ENCODE data around the gene LRRFIP1. TPM values are rescaled to one million over a fixed set of nuclear protein-coding genes. Genes with fewer than 3 reads are reported as not detected.
A peak's percentile ranks its signal among the peaks of the same experiment; 100 is the strongest.
"Not testable (repeated sequence)": the region's sequence is repeated elsewhere in the genome, so short reads cannot be mapped to it uniquely, and the experiment has no call there.

LRRFIP1 gene
- total RNA-seq, 1 experiment from 2014 or later = 57.7 TPM

DNA sequence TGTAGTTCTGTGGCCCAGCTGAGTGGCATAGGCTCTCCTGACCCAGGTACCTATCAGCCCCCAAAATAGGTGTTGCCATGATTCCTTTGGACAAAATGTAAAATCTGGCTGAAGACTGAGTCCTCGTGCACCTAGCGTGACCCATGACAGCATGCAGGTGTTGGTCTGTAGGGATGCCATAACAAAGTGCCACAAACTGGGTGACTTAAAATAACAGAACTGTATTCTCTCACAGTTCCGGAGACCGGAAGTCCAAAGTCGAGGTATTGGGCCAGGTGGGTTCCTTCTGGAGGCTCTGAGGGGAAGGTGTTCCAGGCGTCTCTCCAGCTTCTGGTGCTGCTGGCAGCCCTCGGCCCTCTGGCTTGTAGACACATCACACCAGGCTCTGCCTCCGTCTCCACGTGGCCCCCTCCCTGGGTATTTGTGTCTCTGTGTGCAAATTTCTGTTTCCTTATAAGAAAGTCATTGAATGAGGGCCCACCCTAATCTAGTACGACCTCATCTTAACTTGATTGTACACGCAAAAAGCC is 34.5 kb downstream of the LRRFIP1 start:
- no peak for DNase-seq (ENCODE audit: low read depth)

DNA sequence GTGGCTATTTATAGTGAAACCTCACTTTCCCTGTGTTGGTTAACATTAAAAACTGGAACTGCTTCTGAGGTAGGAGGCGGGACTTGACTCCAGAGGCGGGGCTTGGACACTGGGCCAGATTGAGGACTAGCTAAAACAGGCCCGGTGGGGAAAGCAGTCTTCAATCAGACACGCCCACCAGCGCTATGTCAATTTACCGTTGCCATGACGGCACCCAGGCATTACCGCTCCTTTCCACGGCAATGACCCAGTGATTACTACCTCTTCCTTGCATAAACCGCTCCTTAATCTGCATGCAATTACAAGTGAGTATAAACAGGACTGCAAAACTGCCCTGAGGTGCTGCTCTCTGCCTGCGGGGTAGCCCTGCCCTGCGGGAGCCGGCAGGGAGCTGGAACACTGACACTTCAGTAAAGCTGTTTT is 35.3 kb downstream of the LRRFIP1 start:
- DNase-seq (ENCODE audit: low read depth) = peak; percentile 90

DNA sequence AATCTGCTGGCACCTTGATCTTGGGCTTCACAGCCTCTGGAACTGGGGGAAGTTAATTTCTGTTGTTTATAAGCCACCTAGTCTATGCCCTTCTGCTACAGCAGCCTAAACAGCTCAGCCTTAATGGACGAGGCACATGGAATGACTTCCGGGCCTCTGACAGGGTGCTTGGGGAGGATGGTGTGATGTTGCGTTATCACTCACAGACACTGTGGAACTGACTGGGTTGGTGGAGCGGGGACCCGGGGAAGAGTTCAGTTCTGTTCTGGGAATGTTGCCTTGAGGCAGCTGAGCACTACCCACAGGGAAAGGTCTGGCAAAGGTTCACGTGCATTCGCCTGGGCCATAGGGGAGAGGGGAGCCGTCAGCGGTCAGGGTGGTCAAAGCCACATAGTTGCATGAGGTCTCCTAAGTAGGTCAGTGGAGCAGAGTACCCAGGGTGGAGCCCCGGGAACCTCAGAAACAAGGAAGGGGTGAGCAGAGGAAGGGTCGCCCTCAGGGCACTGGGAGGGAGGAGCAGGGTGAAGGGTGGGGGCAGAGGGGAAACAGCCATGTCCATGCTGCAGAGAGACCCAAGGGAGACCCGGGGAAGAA is 36.2 kb downstream of the LRRFIP1 start:
- DNase-seq (ENCODE audit: low read depth) = no peak

DNA sequence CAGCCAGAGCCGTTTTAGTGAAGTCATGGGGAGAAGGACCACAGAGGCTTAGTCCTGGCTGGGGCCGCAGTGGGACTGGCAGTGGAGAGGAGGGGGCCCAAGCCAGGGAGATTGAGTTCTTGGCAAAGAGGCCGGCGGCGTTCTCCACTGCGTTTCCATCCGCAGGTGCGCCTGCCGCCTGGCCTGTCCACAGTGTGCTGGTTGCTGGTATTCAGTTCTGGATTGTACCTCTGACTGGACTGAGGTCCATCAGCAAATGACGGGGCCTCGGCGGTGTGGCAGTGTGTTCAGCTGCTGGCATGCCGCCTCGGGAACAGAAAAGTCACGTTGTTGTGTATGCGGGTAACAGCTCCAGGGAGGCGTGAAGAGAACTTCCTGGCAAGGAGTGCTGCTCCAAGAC is 36.8 kb downstream of the LRRFIP1 start:
- DNase-seq (ENCODE audit: low read depth) = no peak

DNA sequence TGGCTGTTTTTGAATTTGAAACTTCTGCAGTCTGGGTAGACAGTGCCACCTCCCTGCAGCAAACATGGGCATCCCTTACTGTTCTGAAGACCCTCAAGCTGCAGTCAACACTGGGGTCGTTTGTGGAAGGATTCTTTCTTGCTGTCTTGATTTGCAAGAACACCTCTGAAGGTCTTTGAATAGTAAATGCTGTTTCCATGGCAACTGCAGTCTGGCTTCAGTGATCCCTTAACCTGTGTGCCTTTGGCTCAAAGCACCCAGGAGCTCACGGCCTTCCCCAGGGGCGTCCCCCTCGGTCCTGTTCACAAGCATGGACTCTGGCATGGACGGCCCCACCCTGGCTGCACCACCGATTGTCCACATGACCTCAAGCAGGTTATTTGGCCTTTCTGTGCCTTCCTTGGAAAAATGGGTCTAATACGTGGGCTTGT is 38.3 kb downstream of the LRRFIP1 start:
- no peak for DNase-seq (ENCODE audit: low read depth)

DNA sequence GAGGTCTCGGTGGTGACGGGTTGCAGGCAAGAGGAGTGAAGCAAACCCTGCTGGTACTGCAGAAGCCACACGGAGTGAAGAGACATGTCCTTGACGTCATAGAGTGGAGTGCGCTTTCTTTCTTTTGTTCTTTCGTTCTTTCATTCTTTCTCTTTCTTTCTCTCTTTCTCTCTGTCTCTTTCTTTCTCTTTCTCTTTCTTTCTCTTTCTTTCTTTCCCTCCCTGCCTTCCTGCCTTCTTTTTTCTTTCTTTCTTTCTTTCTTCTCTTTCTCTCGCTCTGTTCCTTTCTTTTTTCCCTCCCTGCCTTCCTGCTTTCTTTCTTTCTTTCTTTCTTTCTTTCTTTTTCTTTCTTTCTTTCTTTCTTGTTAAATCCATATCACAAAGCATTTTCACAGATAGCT is 39.2 kb downstream of the LRRFIP1 start:
- no peak for DNase-seq (ENCODE audit: low read depth)

DNA sequence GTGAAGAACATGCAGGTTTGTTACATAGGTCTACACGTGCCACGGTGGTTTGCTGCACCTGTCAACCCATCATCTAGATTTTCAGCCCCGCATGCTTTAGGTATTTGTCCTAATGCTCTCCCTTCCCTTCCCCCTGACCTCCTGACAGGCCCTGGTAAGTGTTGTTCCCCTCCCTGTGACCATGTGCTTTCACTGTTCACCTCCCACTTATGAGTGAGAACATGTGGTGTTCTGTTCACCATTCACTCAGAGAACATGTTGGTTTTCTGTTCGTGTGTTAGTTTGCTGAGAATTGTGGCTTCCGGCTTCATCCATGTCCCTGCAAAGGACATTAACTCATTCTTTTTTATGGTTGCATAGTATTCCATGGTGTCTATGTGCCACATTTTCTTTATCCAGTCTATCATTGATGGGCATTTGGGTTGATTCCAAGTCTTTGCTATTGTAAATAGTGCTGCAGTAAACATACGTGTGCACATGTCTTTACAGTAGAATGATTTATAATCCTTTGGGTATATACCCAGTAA is 39.7 kb downstream of the LRRFIP1 start:
- DNase-seq (ENCODE audit: low read depth) = not testable (repeated sequence)

DNA sequence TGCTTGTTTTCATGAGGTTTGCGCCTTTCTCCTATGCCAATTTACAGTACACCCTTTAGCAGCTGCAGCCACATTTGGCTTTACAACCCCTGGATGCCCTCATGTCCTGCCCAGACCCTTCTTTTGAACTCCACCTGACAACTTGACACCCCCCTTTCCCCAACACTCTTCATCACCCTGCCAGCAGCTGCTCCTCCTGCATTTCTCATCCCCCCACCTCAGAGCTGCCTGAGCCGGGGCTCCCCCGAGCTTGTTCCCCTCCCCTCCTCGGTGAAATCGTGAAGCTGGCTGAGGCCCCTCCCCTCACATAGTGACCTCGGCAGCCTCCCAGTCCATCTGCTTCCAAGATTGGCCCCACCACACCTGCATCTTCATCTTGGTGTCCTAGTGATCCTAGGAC is 40.5 kb downstream of the LRRFIP1 start:
- no peak for DNase-seq (ENCODE audit: low read depth)

DNA sequence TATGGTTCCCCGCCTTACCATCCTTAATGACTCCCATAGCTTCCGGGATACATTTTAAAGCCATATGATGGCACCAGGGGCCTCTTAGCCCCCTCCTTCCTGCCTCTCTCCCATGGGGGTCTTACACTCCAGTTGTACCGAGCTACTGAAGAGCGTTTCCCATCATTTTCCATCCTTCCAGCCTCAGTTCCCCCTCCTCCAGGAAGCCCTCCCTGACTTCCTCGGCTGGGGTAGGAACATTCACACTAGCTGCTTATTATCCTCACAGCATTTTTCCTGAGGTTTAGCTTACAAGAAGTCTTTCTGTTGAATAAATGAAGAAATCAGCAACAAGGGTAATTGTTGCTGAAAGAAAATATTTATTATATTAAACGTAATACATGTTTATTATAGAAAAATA is 41.1 kb downstream of the LRRFIP1 start:
- no peak for DNase-seq (ENCODE audit: low read depth)

DNA sequence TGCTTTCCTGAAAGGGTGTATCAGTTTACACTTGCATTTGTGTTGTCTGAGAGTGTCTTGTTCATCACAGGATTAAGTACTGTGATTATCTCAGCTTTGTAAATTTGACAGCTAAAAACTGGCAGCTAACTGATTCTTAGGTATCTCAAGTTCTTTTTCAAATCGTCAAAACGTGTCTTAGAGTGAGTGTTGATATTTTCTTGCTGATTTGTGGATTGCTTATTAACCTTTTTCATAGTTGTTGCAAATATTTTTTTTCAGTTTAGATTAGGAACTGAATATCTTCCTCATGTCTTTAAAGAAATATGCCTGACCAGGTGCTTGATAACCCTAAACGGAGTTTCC is 41.9 kb downstream of the LRRFIP1 start:
- DNase-seq (ENCODE audit: low read depth) = no peak

DNA sequence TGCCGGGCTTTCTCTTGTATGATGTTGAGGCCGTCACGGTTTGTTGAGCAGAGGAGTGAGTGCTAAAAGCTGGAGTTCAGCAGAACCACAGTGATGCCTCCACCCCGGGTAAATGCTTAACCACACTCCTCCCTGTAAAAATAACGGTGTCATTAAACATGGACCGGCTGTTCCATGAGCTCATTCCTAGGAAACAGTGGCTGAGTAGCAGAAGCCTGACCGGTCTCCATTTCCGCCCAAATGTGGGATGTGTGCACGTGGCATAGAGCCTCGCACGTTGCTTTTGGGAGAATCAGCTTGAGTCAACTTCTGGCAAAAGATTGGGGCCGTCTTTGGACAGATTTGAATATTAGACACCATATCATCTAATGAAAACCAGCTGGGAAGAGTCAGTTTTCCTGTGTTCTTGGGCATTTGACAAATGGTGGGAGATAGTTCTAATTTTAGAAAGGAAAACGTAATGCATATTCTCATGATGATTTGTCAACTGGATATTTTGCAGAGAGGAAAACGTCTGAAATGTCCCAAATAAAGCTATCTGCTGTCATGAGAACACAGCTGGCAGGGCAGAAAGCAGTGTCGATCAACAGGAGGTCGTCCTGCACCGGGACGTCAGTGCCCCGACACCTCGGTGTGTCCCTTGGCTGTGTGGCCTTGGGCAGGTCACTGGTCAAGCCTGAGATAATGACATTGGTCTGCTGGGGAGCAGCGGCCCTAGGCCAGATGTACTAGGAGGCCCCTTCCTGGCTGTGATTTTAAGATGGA is 42.4 kb downstream of the LRRFIP1 start:
- DNase-seq (ENCODE audit: low read depth) = peak; percentile 100

DNA sequence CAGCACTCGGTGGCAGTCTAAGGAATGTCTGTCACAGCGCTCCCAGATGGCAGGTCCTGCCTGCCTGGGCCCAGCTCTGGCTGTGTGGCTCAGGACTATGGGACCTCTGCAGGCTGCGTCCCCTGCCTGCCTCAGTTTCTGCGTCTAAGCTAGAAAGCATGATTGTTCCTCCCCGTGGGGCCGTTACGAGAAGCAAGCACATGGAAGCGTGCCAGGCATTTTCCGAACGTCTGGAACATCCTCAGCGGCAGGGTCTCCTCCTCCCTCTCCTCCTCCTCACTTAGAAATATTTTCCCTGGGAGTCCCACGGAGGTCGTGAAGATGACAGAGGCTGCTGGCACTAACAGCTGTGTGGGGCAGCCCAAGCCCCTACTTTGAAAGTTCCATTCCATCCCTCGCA is 43.3 kb downstream of the LRRFIP1 start:
- DNase-seq (ENCODE audit: low read depth) = no peak

DNA sequence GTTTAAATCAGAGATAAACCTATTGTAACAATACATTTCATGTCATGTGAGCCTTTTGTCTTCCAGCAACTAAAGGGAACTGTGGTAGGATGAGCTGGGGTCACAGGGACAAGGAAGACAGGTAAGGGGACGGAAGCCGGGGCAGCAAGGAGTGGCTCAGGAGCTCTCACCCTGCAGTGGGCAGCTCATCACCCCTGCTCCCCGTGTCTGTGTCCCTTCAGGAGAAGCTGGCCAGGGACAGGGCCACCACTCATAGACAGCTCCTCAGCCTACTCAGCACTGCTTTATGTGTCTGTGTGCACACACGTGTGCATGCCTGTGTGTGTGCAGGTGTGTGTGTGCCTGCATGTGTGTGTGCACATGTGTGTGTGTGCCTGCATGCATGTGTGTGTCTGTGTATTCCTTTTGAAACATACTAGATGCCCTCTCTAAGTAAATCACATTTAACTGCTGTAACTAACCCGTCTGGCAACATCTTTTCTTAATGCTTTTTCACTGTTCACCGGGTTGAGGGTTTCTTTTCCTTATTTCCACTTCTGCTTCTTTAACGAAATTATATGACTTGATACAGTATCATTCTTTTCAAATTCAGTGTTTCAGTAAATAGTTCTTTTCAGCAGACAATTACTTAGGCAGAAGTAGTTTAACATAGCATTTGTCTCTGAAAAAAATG is 44.2 kb downstream of the LRRFIP1 start:
- DNase-seq (ENCODE audit: low read depth) = no peak

DNA sequence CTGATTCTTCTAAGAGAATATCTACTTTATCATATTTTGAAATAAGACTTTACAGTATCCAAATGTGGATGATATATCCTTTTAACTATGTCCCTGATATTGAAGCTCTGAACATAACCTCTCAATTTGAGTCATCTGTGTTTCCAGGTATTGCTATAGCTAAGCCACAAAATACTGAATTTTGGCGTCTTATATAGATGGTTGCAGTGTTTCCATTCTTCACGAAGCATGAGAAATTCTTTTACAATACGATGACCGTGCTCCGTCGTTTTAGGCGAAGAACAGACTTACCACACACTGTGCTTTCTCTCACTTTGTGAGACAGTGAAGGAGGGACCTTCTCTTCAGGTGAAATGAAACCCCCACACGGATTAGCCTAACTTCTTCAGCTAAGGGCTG is 45.3 kb downstream of the LRRFIP1 start:
- no peak for DNase-seq (ENCODE audit: low read depth)

DNA sequence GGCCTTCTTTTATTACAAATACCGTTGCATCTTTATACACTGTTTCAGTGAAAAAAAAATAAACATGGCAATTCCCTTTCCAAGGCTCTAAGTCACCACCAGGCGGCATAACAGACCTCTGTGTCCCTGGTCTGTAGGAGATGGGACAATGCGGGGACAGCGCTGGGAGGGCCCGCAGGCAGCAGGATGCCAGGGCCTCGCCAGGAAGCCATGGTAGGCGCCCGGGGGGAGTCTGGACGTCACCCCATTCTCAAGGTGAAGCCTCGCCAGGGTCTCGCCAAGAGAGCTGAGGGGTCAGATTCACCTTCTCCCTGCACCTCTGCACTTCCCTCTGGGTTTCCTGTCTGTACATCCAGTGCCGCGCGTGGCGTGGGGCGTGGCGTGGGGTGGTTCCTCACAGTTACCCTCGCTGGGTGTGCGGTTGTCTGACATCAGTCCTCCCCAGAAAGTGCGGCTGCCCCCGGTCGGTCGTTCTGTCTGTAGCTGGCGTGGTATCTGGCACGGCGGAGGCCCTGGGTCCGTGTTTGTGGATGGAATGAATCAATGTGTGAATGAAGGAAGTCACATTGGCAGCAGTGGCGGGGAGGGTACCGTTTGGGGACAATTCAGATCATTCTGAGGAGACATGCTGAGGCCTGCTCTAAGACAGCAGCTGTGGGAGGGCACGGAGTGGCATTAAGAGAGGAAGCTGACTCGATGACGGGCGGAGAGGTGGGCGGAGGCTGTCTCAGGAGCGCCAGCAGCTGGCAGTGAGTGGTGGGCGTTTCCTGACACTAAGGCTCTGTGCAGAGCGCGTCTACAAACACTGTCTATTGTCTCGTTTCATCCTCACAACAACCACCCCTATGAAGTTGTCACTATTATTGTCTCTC is 46.0 kb downstream of the LRRFIP1 start:
- peak; percentile 69 for DNase-seq (ENCODE audit: low read depth)

DNA sequence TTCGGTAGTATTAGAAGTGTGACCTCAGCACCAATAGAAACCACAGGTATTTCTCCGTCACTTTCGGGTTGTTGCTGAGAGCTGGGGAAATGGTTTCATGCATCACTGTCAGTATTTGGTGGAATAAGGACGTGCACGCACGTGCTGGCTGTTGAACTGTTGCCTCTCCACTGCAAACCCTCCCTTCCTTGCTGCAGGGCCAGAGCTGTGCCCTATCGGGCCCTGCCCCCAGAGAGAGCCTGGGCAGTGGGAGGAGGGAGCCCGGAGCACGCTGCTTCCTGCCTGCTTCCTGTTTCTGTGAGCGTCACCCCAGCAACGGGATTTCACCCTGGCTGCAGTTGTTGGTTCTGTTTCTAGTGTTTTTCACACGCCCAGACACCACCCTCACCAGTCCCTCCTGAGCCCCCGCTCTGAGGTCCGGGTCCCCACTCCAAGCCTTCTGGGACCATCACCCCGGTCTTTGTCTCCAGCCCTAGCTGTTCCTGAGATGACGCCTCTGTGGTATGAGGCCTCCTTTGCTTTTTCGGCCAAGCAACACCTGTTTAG is 47.4 kb downstream of the LRRFIP1 start:
- DNase-seq (ENCODE audit: low read depth) = peak; percentile 91

DNA sequence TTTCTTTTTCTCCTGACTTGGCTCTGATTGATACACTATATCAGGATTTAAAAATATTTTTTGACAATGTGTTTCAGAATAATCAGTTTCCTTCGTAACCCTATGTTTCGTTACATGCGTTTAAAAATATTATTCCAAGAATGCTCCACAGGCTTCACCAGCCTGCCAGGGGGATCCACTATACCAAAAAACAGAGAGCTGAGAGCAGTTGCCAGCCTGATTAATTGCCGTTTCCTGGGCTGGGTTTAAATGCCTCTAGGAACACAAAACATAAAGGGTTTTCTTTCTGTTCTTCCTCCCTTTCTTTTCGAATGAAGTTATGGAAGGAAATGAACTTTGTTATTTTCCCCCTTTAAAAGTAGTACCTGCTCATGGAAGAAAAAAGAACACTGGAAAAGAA is 47.9 kb downstream of the LRRFIP1 start:
- no peak for DNase-seq (ENCODE audit: low read depth)

DNA sequence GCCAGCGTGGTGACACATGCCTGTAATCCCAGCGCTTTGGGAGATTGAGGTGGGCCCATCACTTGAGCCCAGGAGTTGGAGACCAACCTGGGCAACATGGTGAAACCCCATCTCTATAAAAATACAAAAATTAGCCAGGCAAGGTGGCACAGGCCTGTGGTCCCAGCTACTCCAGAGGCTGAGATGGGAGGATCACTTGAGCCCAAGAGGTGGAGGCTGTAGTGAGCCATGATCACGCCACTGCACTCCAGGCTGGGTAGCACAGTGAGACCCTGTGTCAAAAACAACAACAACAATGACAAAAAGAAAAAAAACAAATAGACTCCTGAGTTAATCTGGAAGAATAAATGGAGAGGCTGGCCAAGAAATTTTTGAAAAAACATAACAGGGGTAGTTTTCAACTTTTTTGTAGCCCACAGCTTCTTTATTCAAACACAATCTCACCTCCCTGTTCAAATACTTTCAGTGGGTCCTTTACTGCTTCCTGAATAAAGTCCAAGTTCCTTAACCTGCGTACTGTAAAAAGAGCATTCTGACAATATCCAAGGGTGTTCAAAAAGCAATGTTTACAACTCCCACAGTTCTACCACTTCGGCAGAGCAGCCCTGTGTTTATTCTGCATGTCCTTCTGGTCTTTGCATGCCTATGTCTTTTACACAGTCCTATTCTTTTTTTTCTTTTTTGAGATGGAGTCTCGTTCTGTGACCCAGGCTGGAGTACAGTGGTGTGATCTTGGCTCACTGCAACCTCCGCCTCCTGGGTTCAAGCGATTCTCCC is 53.5 kb downstream of the LRRFIP1 start:
- DNase-seq (ENCODE audit: low read depth) = no peak

DNA sequence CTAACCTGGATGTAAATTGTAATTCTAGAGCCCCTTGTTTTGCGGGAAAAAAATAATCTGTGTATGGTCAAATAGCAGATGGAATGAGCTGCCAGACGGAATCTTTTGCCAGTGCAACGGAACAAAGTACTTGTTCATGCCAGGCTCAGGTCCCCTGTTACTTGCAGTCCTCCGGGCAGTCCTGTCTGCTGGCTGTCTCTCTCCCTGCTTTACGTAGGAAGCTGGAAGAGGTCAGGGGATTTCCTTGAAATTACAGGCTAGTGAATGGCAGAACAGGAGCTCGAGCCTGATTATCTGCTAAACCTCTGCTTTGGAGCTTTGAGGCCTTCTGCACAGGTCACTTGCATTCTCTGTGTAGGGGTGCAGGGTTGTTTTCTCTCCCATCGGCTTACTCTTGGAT is 54.8 kb downstream of the LRRFIP1 start:
- DNase-seq (ENCODE audit: low read depth) = no peak

DNA sequence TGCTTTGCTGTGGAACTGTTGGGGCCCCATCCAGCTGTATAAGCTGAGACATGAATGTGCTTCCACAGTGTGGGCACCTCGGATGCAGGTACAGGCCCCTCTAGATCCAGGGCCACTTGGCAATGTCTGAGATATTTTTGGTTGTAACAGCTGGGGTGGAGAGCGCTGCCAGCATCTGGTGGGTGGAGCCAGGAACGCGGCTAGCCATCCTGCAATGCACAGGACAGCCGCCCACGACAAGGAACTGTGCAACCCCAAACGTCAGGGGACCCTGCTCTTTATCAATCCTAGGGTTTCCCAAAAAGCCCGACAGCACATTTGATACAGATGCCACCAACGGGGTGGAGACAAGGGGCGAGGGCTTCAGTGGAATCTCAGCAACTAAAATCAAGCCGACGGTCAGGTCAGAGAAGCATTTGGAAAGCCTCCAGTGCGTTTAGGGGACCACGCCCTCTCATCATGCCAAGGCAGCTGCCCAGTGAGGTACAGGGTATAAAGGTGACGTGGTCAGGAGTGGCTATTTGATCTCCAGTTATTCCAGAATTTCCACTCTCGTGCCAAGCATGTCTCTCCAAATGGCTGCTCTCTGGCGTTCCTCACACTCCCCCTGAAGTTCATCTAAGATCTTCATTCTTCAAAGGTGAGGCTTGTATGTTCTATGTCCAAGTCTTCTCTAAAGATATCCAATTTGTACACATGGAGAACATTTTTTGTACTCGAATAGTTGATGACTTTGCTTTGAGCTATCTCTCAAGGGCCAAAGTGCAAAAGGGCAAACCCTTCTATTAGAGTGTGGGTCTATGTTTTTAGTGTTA is 55.7 kb downstream of the LRRFIP1 start:
- DNase-seq (ENCODE audit: low read depth) = no peak

All from RPMI7951 (cell line).